SH-SY5Y (cell line): ENCODE results near the gene AMPD2.

Experiments
- GATA2 ChIP-seq: IDR thresholded peaks from 2 replicates; pipeline ENCODE4 v1.6.1; 2011; ENCODE audit warnings: mild to moderate bottlenecking, low read depth, low read length
- GATA3 ChIP-seq: IDR thresholded peaks from 2 replicates; pipeline ENCODE4 v1.6.1; 2011; ENCODE audit warnings: low read depth, mild to moderate bottlenecking, low read length, moderate library complexity

GRCh38 chr1:109605381-109605780, 14.3 kb upstream of the AMPD2 start:
- TF ChIP-seq GATA2 = no peak
- TF ChIP-seq GATA3 = no peak
